ENCODE results near the gene NEMF.
"Not testable (repeated sequence)": the region's sequence is repeated elsewhere in the genome, so short reads cannot be mapped to it uniquely, and the experiment has no call there.

NEMF gene

GRCh38 chr14:49796025-49796424 is 56.6 kb downstream of the NEMF start:
- TF ChIP-seq ZNF274 (IDR thresholded peaks at IDR 0.05; ENCODE audit: low read depth, low read length) (no peak), YY1 (IDR thresholded peaks at IDR 0.05; ENCODE audit: insufficient read depth, insufficient read length) (no peak), SUZ12 (IDR thresholded peaks at IDR 0.05; ENCODE audit: extremely low read depth, insufficient read depth, insufficient read length) (no peak)
- no peak for DNase-seq (ENCODE audit: low read depth, low spot score)
- Histone ChIP-seq H3K9ac (ENCODE audit: insufficient read length, low read depth) (no peak overlapping the region), H3K4me1 (ENCODE audit: insufficient read depth, insufficient read length) (no peaks in the 10 kb centered on the region), H3K9me3 (ENCODE audit: insufficient read depth, low read length) (no peaks in the 10 kb centered on the region), H3K4me3 (ENCODE audit: insufficient read length, low read depth) (no peak overlapping the region), H3K27me3 (ENCODE audit: insufficient read depth, insufficient read length) (no peaks in the 10 kb centered on the region), H3K36me3 (ENCODE audit: insufficient read depth, insufficient read length, low read length) (peaks cover 59% of the 10 kb centered on the region)

- Histone ChIP-seq H3K9ac (ENCODE audit: insufficient read length, low read depth) (no peak overlapping the region), H3K4me3 (ENCODE audit: insufficient read length, low read depth) (no peak overlapping the region), H3K9me3 (ENCODE audit: insufficient read depth, low read length) (no peaks in the 10 kb centered on the region), H3K4me1 (ENCODE audit: insufficient read depth, insufficient read length) (no peaks in the 10 kb centered on the region), H3K27me3 (ENCODE audit: insufficient read depth, insufficient read length) (no peaks in the 10 kb centered on the region), H3K36me3 (ENCODE audit: insufficient read depth, insufficient read length, low read length) (peaks cover 52% of the 10 kb centered on the region)
- no peak for TF ChIP-seq SUZ12 (IDR thresholded peaks at IDR 0.05; ENCODE audit: extremely low read depth, insufficient read depth, insufficient read length)
- no peak for TF ChIP-seq YY1 (IDR thresholded peaks at IDR 0.05; ENCODE audit: insufficient read depth, insufficient read length)
- no peak for TF ChIP-seq ZNF274 (IDR thresholded peaks at IDR 0.05; ENCODE audit: low read depth, low read length)
- DNase-seq (ENCODE audit: low read depth, low spot score): no peak
Measured at GRCh38 chr14:49792618-49793017, 60.0 kb downstream of the NEMF start.

GRCh38 chr14:49786315-49786714 is 66.3 kb downstream of the NEMF start:
- Histone ChIP-seq H3K9me3 (ENCODE audit: insufficient read depth, low read length) (no peaks in the 10 kb centered on the region), H3K9ac (ENCODE audit: insufficient read length, low read depth) (no peak overlapping the region), H3K36me3 (ENCODE audit: insufficient read depth, insufficient read length, low read length) (peaks cover 68% of the 10 kb centered on the region), H3K4me1 (ENCODE audit: insufficient read depth, insufficient read length) (no peaks in the 10 kb centered on the region), H3K27me3 (ENCODE audit: insufficient read depth, insufficient read length) (no peaks in the 10 kb centered on the region), H3K4me3 (ENCODE audit: insufficient read length, low read depth) (no peak overlapping the region)
- no peak for DNase-seq (ENCODE audit: low read depth, low spot score)
- TF ChIP-seq YY1 (IDR thresholded peaks at IDR 0.05; ENCODE audit: insufficient read depth, insufficient read length): no peak
- no peak for TF ChIP-seq ZNF274 (IDR thresholded peaks at IDR 0.05; ENCODE audit: low read depth, low read length)

DNA sequence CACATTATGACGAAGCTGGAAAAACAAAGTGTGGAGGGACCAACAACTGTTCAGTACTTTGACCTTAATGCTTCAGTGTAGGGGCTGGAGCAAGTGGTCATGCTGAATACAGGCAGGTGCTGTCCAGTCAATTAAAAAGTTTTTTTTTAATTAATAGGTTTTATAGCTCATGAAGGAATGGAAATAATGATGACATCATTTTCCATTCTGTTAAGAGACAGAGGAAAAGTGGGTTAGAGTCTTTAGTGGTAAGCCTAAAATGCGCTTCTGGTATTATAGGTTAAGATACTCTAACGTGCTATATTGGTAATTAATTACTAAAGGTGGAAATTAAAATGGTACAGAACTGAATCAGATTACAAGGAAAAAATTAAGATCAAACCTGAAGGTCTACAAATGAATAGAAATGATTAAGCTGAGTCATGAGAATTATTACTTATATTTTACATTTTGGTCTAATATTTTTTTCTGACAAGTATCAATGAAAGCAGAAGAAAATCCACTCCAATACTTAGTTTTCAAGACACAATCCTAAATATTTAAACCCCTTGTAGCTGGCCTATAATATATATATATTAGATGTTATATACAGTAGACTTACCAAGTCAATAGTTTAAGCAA is 69.1 kb downstream of the NEMF start:
- Histone ChIP-seq H3K36me3 (ENCODE audit: insufficient read depth, insufficient read length, low read length) (peaks cover 64% of the 10 kb centered on the region), H3K9ac (ENCODE audit: insufficient read length, low read depth) (no peak overlapping the region), H3K4me1 (ENCODE audit: insufficient read depth, insufficient read length) (no peaks in the 10 kb centered on the region), H3K4me3 (ENCODE audit: insufficient read length, low read depth) (no peak overlapping the region), H3K9me3 (ENCODE audit: insufficient read depth, low read length) (no peaks in the 10 kb centered on the region), H3K27me3 (ENCODE audit: insufficient read depth, insufficient read length) (no peaks in the 10 kb centered on the region)
- DNase-seq (ENCODE audit: low read depth, low spot score): no peak
- TF ChIP-seq ZNF274 (IDR thresholded peaks at IDR 0.05; ENCODE audit: low read depth, low read length) (no peak), YY1 (IDR thresholded peaks at IDR 0.05; ENCODE audit: insufficient read depth, insufficient read length) (no peak), SUZ12 (IDR thresholded peaks at IDR 0.05; ENCODE audit: extremely low read depth, insufficient read depth, insufficient read length) (no peak)

GRCh38 chr14:49781040-49781439 is 71.5 kb downstream of the NEMF start:
- not testable (repeated sequence) for DNase-seq (ENCODE audit: low read depth, low spot score); H3K9me3 ChIP-seq (ENCODE audit: insufficient read depth, low read length); H3K4me3 ChIP-seq (ENCODE audit: insufficient read length, low read depth); H3K4me1 ChIP-seq (ENCODE audit: insufficient read depth, insufficient read length); H3K9ac ChIP-seq (ENCODE audit: insufficient read length, low read depth); H3K27me3 ChIP-seq (ENCODE audit: insufficient read depth, insufficient read length)
- peaks cover 52% of the 10 kb centered on the region for H3K36me3 ChIP-seq (ENCODE audit: insufficient read depth, insufficient read length, low read length)

- Histone ChIP-seq H3K4me3 (ENCODE audit: insufficient read length, low read depth) (no peak overlapping the region), H3K36me3 (ENCODE audit: insufficient read depth, insufficient read length, low read length) (peaks cover 45% of the 10 kb centered on the region), H3K9me3 (ENCODE audit: insufficient read depth, low read length) (no peaks in the 10 kb centered on the region), H3K27me3 (ENCODE audit: insufficient read depth, insufficient read length) (no peaks in the 10 kb centered on the region), H3K9ac (ENCODE audit: insufficient read length, low read depth) (no peak overlapping the region), H3K4me1 (ENCODE audit: insufficient read depth, insufficient read length) (no peaks in the 10 kb centered on the region)
- TF ChIP-seq ZNF274 (IDR thresholded peaks at IDR 0.05; ENCODE audit: low read depth, low read length): no peak
- DNase-seq (ENCODE audit: low read depth, low spot score): no peak
Measured at GRCh38 chr14:49778421-49778820, 74.2 kb downstream of the NEMF start.

DNA sequence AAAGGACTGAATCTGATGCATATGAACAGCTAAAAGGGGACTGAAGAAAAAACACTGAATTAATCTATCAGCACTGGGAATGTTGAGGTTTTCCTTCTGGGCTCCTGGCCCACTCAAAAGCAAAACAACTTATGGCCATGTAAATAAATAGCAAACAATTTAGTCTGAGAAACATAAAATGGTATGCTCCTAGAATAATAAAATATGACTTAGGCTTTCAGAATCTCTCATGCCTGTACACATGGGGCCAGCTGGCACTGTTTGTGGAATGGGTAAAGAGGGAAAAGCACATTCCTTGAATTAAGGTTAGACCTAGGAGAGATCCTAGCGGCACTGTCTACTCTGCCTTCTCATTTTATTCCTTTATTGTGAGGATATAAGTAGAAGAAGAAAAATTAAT is 78.5 kb downstream of the NEMF start:
- peaks cover 4% of the 10 kb centered on the region for H3K4me1 ChIP-seq (ENCODE audit: insufficient read depth, insufficient read length)
- no peak overlapping the region for H3K4me3 ChIP-seq (ENCODE audit: insufficient read length, low read depth)
- H3K9me3 ChIP-seq (ENCODE audit: insufficient read depth, low read length): no peaks in the 10 kb centered on the region
- no peak for DNase-seq (ENCODE audit: low read depth, low spot score)
- no peak overlapping the region for H3K9ac ChIP-seq (ENCODE audit: insufficient read length, low read depth)
- TF ChIP-seq SUZ12 (IDR thresholded peaks at IDR 0.05; ENCODE audit: extremely low read depth, insufficient read depth, insufficient read length) (no peak), ZNF274 (IDR thresholded peaks at IDR 0.05; ENCODE audit: low read depth, low read length) (no peak), YY1 (IDR thresholded peaks at IDR 0.05; ENCODE audit: insufficient read depth, insufficient read length) (no peak)
- no peaks in the 10 kb centered on the region for H3K27me3 ChIP-seq (ENCODE audit: insufficient read depth, insufficient read length)
- peaks cover 22% of the 10 kb centered on the region for H3K36me3 ChIP-seq (ENCODE audit: insufficient read depth, insufficient read length, low read length)

- H3K9ac ChIP-seq (ENCODE audit: insufficient read length, low read depth); H3K4me3 ChIP-seq (ENCODE audit: insufficient read length, low read depth); DNase-seq (ENCODE audit: low read depth, low spot score); H3K4me1 ChIP-seq (ENCODE audit: insufficient read depth, insufficient read length); H3K9me3 ChIP-seq (ENCODE audit: insufficient read depth, low read length); H3K27me3 ChIP-seq (ENCODE audit: insufficient read depth, insufficient read length): not testable (repeated sequence)
- H3K36me3 ChIP-seq (ENCODE audit: insufficient read depth, insufficient read length, low read length): peaks cover 18% of the 10 kb centered on the region
Measured at GRCh38 chr14:49771691-49772090, 80.9 kb downstream of the NEMF start.

Measured in NT2/D1 (cell line).